Activated CD4-positive, alpha-beta T cell treated with anti-CD3 and anti-CD28 coated beads, Interleukin-2, amount 50 U/mL, for 4 hours (primary cell): Measurements from ENCODE around the gene CYTIP.
"Not testable (repeated sequence)": the region's sequence is repeated elsewhere in the genome, so short reads cannot be mapped to it uniquely, and the experiment has no call there.

Experiments
- DNase-seq, 2 experiments: peaks; one replicate each; pipeline ENCODE4 v3.0.0-alpha.2; 2020

The CYTIP gene

DNA sequence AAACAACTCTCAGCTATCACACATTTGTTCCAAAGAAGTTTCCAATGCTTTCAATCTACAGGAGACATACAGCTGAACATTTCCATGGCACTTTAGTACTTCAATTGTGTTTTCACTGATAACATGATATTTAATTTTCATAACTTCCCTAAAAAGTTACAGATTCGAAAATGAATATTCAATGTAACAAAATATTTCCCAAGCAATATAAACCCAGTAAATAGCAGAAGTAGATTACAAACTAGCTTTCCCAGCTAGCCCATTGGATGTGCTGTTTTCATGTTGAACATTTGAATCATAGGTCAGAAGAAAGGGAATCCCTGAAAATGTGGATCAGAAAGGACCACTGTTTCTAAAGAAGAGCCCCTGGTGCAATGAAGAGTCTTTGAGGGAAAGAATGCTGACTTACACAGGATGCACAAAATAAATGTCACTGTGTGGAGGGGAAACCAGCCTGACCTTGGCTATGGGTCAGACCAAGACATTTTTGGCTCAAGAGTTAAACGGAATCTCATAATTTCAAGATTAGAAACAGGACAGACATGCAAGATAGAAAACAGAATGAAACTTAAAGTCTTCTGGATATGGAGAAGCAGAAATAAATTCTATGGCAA is 22.5 kb downstream of the CYTIP start:
- DNase-seq, result no peak

DNA sequence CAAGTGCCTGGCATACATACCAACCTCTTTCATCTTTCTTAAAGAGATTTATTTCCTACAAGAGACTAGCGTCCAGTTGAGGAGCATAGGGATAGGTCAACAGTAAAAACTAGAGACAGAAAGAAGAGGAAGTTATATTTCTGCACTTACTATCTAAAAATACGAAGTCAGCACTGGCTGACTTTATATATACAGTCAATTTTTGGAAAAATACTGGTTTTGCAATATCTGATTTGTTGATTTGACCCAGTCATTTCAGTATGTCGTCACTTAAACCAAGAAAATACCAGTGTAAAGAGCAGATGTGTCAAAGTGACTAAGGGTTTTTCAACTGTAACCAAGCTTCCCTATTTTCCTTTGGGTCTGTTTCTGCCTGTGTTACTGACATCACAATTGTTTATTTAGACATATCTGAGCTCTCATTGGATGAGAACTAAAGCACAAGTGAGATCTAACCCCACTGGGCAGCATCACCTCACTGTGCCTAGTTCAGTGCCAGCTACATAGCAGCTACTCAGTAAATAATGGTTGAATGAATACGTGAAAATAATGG is 23.0 kb downstream of the CYTIP start:
- no peak for DNase-seq

DNA sequence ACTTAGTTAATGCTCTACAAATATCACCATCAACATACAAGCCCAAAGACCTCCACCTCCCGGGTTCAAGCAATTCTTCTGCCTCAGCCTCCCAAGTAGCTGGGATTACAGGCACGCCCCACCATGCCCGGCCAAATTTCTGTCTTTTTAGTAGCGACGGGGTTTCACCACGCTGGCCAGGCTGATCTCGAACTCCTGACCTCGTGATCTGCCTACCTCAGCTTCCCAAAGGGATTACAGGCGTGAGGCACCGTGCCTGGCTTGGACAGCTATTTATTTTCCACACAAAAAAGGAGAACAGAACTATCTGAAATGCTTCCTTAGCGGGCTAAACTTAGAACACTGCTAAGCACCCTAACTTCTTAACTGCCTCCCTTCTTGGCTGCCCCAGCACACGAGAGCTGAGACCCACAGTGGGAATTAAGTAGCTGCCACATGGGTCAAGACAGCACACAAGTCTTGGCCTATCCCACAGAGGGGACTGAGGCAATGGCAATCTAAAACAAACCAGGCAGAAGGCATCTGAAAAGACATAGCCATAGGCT is 24.8 kb downstream of the CYTIP start:
- DNase-seq, result no peak

DNA sequence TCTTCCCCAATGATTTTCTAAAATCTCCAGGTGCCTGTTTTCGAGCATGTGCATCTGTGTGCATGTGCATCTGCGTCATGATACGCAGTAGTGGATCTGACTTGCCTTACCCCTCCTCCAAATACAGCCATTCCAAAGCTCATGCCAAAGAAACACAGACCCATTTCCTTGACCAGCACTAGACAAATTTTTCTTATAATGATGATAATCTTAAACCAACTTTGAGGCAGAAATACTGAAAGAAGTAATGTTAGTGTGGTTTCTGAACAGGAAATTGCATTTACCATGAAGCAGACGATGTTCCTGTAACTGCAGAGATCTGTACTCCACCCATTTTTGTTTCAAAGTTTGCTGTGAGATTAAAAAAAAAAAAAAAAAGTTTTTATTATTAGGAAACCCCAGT is 25.6 kb downstream of the CYTIP start:
- DNase-seq, result no peak

DNA sequence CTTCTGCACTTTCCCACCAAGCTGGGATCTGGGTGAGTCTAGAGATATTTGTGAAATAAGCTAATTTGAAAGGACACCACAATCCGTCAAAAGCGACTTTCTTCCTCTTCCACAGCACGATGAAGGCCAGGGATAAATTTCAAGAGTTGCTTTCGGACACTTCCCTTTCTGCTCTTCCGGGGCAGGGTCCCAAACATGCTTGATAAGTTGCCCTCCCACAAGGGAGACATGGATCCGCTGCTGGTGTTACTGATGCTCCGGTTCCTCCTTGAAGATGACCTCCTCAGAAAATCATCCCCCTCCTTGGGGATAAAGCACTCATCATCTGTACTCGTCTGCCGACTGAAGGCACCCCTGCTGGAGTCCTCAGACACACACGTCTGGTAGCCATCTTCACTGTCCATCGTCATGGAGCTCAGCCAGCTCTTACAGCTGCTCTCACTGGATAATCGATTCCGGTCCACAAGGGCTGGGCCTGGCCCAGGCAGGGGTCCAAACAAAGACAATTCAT is 28.2 kb downstream of the CYTIP start:
- no peak for DNase-seq

DNA sequence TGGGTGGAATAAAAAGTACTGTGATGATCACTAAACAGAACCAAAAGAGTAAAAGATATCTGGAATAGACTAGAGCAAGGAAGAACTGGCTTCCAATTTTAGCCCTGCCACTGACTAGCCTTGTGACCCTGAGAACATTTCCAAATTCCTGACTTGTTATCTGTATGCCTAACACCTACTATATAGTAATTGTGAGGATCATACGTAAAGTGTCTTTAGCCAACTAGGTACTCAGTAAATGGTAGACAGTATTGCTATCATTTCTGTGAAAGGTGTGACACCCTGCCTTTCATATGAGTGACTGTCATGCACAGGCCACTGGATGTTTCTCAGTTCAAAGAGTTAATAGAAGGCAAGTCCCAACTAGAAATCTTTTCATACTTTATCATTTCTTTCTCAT is 29.8 kb downstream of the CYTIP start:
- no peak for DNase-seq

DNA sequence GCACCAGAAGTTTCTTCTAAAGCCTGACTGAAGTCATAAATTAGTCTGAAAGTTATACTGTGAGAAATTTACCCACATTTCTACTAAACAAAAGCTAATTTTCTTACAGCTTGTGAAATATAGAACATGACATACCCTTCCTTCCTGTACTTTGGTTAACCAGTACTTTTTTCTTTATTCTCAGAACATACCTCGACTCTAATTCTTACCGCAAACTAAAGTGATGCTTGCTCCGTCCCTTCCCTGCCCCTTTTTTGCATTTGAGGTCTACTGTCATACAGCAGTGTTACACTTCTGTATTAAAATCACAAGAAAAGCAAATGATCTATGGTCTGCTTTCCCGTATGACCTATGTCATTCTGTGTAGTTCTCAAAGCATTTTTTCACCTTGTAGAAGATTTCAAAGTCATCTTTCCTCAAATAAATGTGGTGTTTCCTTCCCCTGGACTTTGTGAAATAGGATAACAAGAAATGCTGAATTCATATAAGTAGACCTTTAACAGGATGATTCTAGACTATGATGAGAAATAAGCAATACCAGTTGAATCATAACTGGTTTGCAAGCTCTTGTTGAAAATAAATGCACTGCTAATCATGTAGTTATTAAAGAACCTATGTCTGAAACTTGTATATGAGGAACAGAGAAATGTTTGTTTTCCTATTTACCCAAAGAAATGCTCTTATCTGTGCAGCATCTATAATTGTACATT is 30.4 kb downstream of the CYTIP start:
- peak; percentile 45 to 51 for DNase-seq

DNA sequence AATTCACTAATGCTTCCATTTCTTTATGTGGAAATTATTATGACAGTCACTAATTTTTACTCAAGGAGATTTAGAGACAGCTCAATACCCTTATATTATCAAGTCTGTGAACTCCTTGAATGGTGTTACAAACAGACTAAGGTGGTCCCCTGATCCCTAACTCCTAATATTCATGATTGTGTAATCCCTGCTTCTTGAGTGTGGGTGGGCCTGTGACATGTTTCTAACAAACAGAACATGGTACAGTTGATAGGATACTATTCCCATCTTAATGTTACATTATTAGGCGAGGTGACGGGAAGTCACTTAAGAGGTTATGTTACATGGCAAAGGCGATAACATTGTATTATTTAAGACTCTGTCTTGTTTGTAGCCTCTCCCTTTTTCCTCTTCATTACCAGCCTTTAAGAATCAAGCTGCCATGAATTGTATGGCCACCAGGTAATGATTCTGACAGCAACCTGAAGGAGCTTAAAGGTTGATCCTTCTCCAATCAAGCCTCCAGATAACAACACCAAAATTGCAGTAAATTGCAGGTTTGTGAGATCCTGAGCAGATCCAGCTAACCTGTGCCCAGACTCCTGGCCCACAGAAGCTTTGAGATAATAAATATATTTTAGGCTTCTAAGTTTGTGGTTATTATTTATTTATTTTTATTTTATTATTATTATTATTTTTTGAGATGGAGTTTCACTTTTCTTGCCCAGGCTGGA is 32.1 kb downstream of the CYTIP start:
- DNase-seq, result no peak

DNA sequence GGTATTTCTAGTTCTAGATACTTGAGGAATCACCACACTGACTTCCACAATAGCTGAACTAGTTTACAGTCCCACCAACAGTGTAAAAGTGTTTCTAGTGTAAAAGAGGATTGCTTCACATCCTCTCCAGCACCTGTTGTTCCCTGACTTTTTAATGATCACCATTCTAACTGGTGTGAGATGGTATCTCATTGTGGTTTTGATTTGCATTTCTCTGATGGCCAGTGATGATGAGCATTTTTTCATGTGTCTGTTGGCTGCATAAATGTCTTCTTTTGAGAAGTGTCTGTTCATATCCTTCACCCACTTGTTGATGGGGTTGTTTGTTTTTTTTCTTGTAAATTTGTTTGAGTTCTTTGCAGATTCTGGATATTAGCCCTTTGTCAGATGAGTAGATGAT is 38.5 kb downstream of the CYTIP start:
- not testable (repeated sequence) for DNase-seq

DNA sequence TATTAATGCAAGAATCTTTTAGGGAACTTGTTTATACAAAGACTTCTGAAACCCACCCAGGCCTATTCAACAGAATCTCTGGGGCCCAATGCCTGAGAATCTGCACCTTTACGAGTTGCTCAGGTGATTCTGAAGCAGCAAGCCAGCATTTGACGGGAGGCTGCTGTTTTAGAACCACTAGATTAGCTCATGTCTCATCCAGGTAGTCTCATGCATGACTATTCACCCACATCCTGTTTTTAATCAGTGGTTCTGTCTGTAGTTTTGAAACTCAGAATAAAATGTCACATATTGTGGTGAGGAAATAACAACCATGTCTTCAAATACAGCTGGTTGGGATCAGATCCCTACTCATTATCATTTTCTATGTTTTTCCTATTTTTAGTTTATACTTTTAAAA is 39.5 kb downstream of the CYTIP start:
- DNase-seq, result peak; percentile 59 to 65

DNA sequence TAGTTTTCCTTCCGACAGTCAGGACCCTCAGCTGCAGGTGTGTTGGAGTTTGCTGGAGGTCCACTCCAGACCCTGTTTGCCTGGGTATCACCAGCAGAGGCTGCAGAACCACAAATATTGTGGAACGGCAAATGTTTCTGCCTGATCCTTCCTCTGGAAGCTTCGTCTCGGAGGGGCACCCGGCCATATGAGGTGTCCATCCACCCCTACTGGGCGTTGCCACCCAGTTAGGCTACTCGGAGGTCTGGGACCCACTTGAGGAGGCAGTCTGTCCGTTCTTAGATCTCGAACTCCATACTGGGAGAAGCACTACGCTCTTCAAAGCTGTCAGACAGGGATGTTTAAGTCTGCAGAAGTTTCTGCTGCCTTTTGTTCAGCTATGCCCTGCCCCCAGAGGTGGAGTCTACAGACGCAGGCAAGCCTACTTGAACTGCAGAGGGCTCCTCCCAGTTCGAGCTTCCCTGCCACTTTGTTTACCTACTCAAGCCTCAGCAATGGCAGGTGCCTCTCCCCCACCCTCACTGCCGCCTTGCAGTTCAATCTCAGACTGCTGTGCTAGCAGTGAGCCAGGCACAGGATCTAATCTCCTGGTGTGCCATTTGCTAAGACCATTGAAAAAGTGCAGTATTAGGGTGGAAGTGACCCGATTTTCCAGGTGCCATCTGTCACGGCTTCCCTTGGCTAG is 40.9 kb downstream of the CYTIP start:
- not testable (repeated sequence) for DNase-seq

DNA sequence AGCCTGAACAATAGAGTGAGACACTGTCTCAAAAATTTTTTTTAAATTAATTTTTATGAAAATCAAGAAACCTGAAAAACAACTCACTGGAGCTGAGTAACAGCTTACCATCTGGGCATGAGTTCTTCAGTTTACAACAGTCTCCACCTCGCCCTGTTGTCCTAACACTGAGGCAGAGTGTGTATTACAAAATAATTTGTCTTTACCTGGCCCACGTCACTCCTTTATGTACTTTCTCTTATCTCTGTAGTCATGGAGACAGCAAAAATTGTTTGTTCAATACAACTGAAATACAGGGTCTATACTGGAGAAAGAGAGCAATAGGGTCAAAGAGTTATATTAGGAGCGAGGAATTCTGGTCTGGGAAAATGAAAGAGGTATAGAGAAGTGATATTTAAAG is 48.1 kb downstream of the CYTIP start:
- DNase-seq, result no peak

DNA sequence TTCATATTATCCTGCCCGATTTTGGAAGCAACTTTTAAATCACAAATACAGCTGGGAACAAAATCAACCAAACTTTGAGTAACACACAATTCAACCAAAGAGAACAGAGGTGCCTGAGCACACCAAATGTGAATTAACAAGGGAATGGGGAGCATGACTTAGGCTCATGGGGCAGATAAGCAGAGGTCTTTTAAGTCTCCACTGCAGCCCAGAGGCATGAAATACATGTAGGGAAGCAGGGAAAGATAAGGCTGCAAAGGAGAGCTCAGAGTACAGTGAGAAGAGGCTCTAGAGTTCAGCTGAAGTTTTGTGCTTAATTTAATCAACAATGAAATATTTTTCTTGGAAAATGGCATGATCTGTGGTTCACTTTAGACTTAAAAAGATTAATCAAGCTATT is 49.0 kb downstream of the CYTIP start:
- no peak for DNase-seq

DNA sequence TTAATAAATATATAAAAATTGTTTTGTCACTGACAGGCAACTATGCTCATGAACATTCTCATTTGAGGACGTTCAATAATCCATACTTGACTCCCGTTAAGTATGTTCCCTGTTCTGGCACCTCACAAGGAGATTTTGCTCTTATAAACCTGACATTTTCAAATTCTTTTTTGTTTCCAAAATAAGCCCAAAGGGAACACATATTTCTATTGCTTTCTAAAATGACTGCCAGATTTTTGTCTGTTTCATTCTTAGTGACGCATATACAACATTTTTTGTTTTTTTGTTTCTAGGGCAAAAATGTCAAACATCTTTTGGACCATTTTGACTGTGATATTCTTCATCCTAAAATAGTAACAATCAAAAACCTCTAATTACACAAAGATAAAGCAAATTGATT is 50.5 kb downstream of the CYTIP start:
- DNase-seq, result no peak

DNA sequence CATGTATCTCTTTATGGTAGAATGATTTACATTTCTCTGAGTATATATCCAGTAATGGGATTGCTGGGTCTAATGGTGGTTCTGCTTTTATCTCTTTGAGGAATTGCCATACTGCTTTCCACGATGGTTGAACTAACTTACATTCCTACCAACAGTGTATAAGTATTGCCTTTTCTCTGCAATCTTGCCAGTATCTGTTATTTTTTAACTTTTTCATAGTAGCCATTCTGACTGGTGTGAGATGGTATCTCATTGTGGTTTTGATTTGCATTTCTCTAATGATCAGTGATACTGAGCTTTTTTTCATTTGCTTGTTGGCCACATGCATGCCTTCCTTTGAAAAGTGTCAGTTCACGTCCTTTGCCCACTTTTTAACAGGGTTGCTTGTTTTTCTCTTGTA is 55.1 kb downstream of the CYTIP start:
- no peak for DNase-seq

DNA sequence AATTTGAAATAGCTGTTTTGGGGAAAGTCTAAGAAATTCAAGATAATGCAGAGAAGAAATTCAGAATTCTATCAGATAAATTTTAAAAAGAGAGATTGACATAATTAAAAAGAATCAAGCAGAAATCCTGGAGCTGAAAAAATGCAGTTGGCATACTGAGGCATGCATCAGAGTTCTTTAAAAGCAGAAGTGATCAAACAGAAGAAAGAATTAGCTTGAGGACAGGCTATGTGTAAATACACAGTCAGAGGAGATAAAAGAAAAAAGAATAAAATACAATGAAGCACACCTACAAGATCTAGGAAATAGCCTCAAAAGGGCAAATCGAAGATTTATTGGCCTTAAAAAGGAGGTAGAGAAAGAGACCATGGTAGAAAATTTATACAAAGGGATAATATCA is 57.1 kb downstream of the CYTIP start:
- DNase-seq, result no peak

DNA sequence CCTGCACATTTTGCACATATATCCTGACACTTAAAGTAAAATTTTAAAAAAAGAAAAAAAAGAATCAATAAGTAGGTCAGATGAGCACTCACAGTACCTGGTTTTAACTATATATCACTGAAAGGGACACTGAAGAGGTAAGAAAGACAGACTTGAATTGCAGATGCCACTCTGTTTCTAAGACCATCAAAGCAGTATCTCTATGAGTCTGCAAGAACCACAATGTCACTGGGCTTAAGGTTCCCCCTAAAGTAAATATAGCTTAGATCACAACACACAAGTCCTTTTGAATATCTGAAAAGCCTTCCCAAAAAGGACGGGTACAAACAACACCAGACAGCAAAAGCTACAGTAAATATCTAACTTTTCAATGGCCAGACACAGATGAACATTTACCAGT is 57.6 kb downstream of the CYTIP start:
- DNase-seq, result no peak

DNA sequence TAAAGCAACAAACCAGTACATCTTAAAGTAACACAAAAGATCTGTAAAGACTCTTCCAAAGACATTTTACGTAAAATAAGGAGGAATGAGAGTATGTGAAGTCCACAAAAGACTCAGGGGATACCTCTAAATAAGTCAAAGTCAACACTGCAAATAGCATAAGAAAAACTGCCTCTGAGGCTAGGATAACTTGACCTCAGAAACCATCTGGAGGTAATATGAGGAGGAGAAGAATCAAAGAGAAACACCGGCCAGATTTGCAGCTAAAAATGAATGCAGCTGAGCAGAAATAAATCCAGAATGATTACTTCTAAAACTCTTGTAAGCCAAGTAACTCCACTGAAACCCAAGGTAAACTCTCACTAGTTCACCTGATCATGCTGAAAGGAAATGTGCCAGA is 66.0 kb downstream of the CYTIP start:
- DNase-seq, result no peak

DNA sequence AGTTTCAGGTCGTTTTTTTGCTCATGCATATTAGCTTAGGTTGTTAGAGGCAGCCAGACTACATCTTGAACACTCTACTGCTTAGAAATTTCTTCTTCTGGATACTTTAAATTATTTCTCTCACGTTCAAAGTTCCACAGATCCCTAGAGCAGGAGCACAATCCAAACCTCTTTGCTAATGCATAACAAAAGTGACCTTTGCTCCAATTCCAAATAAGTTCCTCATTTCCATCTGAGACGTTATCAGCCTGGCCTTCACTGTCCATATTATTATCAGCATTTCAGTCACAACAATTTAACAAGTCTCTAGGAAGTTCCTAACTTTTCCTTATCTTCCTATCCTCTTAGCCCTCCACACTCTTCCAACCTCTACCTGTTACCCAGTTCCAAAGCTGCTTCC is 67.8 kb downstream of the CYTIP start:
- DNase-seq, result no peak

DNA sequence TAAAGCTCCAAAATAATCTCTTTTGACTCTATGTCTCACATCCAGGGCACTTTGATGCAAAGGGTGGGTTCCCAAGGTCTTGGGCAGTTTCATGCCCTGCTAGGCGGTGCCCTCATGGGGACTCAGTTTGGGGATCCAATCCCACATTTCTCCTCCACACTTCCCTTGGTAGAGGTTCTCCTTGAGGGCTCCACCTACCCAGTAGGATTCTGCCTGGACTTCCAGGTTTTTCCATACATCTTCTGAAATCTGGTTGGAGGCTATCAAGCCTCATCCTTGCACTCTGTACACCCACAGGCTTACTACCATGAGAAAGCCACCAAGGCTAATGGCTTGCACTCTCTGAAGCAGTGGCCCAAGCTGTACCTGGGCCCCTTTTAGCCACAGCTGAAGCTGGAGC is 68.5 kb downstream of the CYTIP start:
- no peak for DNase-seq

DNA sequence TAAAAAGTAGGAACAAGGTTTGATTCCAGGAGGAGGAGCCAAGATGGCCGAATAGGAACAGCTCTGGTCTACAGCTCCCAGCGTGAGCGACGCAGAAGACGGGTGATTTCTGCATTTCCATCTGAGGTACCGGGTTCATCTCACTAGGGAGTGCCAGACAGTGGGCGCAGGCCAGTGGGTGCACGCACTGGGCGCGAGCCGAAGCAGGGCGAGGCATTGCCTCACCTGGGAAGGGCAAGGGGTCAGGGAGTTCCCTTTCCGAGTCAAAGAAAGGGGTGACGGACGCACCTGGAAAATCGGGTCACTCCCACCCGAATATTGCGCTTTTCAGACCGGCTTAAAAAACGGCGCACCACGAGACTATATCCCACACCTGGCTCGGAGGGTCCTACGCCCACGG is 75.4 kb downstream of the CYTIP start:
- not testable (repeated sequence) for DNase-seq

DNA sequence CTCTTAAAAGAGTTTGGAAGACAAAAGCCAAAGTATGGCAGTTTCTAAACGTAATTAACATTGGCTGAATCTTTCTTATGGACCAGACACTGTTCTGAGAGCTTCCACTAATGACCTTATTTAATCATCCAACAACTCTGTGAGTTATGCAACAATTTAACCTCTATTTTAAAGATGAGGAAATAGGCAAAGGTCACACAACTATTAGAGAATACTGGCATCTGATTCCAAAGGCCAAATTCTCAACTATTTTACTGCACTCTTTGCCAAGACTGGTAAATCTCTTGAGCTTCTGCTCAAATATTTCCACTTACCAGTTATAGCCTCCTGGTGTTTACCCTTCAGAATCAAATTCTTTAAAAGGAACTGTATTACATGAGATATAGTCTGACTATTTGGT is 76.2 kb downstream of the CYTIP start:
- DNase-seq, result no peak
